Suprapubic skin (tissue), 4 donors: ENCODE measurements around the gene ZNF598. TPM values are rescaled to one million over a fixed set of nuclear protein-coding genes. Genes with fewer than 3 reads are reported as not detected.

Experiments used
- DNase-seq, 2 donors: peaks; one replicate each; pipeline ENCODE4 v3.0.0-alpha.2; 2019; ENCODE audit warnings: low spot score in 2 of 2
- H3K27ac ChIP-seq: fragments of 200-600 bp; sonication (generic); one replicate; pipeline ENCODE4 v1.5.1; 2019
- H3K27me3 ChIP-seq: fragments of 200-600 bp; sonication (generic); one replicate; pipeline ENCODE4 v1.5.1; 2019
- H3K36me3 ChIP-seq: fragments of 200-600 bp; sonication (generic); one replicate; pipeline ENCODE4 v1.5.1; 2019
- H3K4me1 ChIP-seq: fragments of 200-600 bp; sonication (generic); one replicate; pipeline ENCODE4 v1.5.1; 2019
- H3K4me3 ChIP-seq: fragments of 200-600 bp; sonication (generic); one replicate; pipeline ENCODE4 v1.5.1; 2019; ENCODE audit warnings: mild to moderate bottlenecking
- H3K9me3 ChIP-seq: fragments of 200-600 bp; sonication (generic); one replicate; pipeline ENCODE4 v1.5.1; 2019
- CTCF ChIP-seq, 2 donors: fragments of 200-600 bp in 1 of 2; fragments of 450-650 bp in 1 of 2; sonication (generic) in 1 of 2; IDR thresholded peaks; one replicate each; pipeline ENCODE4 v1.5.1; 2016 to 2019; ENCODE audit warnings: antibody characterized with exemption in 2 of 2, mild to moderate bottlenecking in 1 of 2, moderate library complexity in 1 of 2
- EP300 ChIP-seq: sonication (generic); formaldehyde crosslinking; IDR thresholded peaks from one replicate; pipeline ENCODE4 v1.6.1; 2017; ENCODE audit warnings: antibody characterized with exemption
- POLR2A ChIP-seq, 2 donors: fragments of 450-650 bp; IDR thresholded peaks; one replicate each; pipeline ENCODE4 v1.6.1; 2017; ENCODE audit warnings: antibody characterized with exemption in 2 of 2, mild to moderate bottlenecking in 2 of 2, moderate library complexity in 2 of 2
- POLR2AphosphoS5 ChIP-seq, 3 donors: sonication (generic); formaldehyde crosslinking; IDR thresholded peaks; one replicate each; pipeline ENCODE4 v1.6.1; 2017; ENCODE audit warnings: antibody characterized with exemption in 3 of 3
- WGBS: methylation state at CpG from one replicate; pipeline ENCODE4 v1.1.5; 2018; 5-methylcytosine and 5-hydroxymethylcytosine counted together
- total RNA-seq, 4 donors: library from RNA; depleted of rRNA; stranded (reverse); fragments of >200 nt; gene quantifications; one replicate each; pipeline ENCODE4 v1.1.0, GENCODE V29; 2016

Gene ZNF598
- total RNA-seq, 4 donors from 2014 or later: 69.4 to 103 (median 84.0) TPM

- peak overlapping the region; percentile 43 for H3K27ac ChIP-seq
- TF ChIP-seq CTCF (IDR thresholded peaks at IDR 0.05) (no peak), POLR2AphosphoS5 (IDR thresholded peaks at IDR 0.05) (no peak), POLR2A (IDR thresholded peaks at IDR 0.05) (no peak)
- H3K9me3 ChIP-seq: no peaks in the 10 kb centered on the region
- 61% methylated on average over 7 of the region's 37 CpGs for WGBS
- DNase-seq: no peak
- peak overlapping the region; percentile 41 for H3K4me3 ChIP-seq
- peaks cover 46% of the 10 kb centered on the region for H3K36me3 ChIP-seq
- H3K27me3 ChIP-seq: peaks cover 30% of the 10 kb centered on the region
- peaks cover 51% of the 10 kb centered on the region for H3K4me1 ChIP-seq
Observed at GRCh38 chr16:1978476-1979120, 31.0 kb downstream of the ZNF598 start.

DNA sequence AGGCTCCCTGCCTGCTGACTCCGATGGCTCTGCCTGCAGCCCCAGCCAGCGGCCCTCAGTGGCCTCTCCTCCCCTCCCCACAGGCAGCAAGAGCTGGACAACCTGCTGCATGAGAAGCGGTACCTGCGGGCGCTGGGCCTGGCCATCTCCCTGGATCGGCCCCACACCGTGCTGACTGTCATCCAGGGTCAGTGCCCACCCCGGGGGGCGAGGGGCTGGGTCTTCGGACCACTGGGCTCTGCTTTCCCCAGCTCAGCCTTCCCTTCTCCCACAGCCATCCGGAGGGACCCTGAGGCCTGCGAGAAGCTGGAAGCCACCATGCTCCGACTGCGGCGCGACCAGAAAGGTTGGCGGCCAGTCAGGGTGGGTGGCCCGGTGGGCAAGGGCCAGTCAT, 31.7 kb downstream of the ZNF598 start:
- Histone ChIP-seq H3K4me3 (no peak overlapping the region), H3K9me3 (no peaks in the 10 kb centered on the region), H3K4me1 (peaks cover 51% of the 10 kb centered on the region), H3K27ac (no peak overlapping the region), H3K27me3 (peaks cover 30% of the 10 kb centered on the region), H3K36me3 (peaks cover 46% of the 10 kb centered on the region)
- no peak for DNase-seq
- no peak for TF ChIP-seq CTCF (IDR thresholded peaks at IDR 0.05)
- no peak for TF ChIP-seq POLR2AphosphoS5 (IDR thresholded peaks at IDR 0.05)
- no peak for TF ChIP-seq EP300
- no peak for TF ChIP-seq POLR2A (IDR thresholded peaks at IDR 0.05)
- WGBS: 60% methylated on average over 2 of the region's 18 CpGs

DNA sequence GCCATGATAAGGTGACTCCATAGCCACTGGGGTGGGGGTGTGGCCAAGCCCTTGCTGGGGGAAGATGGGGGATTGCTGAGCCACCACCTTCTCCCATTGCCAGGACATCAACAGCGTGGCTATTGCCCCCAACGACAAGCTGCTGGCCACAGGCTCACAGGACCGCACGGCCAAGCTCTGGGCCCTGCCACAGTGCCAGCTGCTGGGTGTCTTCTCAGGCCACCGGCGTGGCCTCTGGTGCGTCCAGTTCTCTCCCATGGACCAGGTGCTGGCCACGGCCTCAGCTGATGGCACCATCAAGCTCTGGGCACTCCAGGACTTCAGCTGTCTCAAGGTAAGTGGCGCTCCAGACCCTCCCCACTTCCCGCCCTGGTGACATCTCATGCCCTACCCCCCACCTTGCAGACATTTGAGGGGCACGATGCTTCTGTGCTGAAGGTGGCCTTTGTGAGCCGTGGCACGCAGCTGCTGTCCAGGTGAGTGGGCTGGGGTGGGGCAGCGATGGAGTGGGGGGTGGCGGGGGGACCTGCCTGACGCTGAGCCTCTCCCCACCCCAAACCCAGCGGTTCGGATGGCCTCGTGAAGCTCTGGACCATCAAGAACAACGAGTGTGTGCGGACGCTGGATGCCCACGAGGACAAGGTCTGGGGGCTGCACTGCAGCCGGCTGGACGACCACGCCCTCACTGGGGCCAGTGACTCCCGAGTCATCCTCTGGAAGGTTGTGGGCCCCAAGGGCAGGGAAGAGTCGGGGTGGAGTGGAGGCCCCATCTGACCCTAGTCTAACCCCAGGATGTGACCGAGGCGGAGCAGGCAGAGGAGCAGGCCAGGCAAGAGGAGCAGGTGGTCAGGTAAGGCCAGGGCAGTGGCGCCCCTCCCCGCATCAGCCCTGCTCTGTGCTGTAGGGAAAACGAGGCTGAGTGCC, 32.4 kb downstream of the ZNF598 start:
- WGBS: 86% methylated on average over 7 of the region's 33 CpGs

DNA sequence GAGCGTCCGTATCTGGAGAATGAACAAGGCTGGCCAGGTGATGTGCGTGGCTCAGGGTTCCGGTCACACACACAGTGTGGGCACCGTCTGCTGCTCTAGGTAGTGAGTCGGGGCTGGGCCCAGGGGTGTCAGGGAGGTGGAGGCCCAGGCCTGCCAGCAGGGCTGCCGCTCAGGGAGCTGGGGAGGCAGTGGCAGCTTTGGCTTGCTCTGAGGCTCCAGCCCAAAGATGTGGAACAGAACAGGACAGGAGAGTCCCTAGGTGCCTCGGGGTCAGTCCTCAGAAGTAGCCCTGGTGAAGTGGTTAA, 33.5 kb downstream of the ZNF598 start:
- 84% methylated on average over 7 of the region's 8 CpGs for WGBS

More for the DNA sequence above, 32.4 kb downstream of the ZNF598 start:
- peaks cover 46% of the 10 kb centered on the region for H3K36me3 ChIP-seq
- no peak overlapping the region for H3K4me3 ChIP-seq
- peaks cover 54% of the 10 kb centered on the region for H3K4me1 ChIP-seq
- H3K27me3 ChIP-seq: peaks cover 30% of the 10 kb centered on the region
- no peak overlapping the region for H3K27ac ChIP-seq
- no peak for DNase-seq
- H3K9me3 ChIP-seq: no peaks in the 10 kb centered on the region
- TF ChIP-seq POLR2A (IDR thresholded peaks at IDR 0.05) (no peak), CTCF (IDR thresholded peaks at IDR 0.05) (no peak), EP300 (no peak), POLR2AphosphoS5 (IDR thresholded peaks at IDR 0.05) (no peak)

More for the DNA sequence above, 33.5 kb downstream of the ZNF598 start:
- Histone ChIP-seq H3K27ac (no peak overlapping the region), H3K27me3 (peaks cover 26% of the 10 kb centered on the region), H3K4me3 (no peak overlapping the region), H3K36me3 (peaks cover 46% of the 10 kb centered on the region), H3K9me3 (no peaks in the 10 kb centered on the region), H3K4me1 (peaks cover 49% of the 10 kb centered on the region)
- DNase-seq: no peak
- TF ChIP-seq POLR2AphosphoS5 (IDR thresholded peaks at IDR 0.05) (no peak), POLR2A (IDR thresholded peaks at IDR 0.05) (no peak), CTCF (IDR thresholded peaks at IDR 0.05) (no peak), EP300 (no peak)
